Stimulated activated CD8-positive, alpha-beta memory T cell treated with anti-CD3 and anti-CD28 coated beads, Interleukin-12 subunit alpha, Interleukin-12 subunit beta, amount 100 ng/mL, for 24 hours (primary cell): Measurements from ENCODE around the gene TNIP1.

Experiments used
- DNase-seq: peaks from one replicate; pipeline ENCODE4 v3.0.0-alpha.2; 2020; ENCODE audit errors: extremely low read depth

Gene TNIP1

DNA sequence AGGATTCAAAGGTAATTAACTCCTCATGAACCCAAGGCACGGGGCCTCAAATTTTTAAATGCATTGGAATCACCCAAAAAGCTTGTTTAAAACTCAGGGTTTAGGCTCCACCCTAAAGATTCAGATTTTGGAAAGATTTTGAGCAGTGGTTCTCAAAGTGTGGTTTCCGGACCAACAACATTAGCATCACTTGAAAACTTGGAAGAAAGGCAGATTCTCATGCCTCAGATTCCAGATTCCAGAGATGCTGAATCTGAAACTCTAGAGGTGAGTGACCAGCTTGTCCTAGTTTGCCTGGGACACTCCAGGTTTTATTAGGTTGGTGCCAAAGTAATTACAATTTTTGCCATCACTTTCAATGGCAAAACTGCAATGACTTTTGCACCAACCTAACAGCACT, 24.7 kb upstream of the TNIP1 start:
- no peak for DNase-seq

DNA sequence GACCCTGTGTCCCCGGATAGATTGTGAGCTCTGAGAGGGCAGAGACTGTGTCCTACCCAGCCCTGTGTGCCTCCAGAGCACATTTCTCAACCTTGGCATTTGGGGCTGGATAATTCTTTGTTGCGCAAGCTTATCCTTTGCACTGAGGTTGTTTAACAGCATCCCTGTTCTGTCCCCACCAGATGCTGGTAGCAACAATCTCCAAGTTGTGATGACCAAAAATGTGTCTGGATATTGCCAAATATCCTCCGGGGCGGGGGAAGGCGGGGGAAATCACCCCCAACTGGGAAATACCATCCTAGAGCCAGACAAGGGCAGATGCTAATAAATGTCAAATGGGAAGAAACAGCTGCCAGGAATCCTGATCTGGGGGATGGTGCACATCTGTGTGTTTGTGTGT, 24.0 kb upstream of the TNIP1 start:
- DNase-seq = no peak

DNA sequence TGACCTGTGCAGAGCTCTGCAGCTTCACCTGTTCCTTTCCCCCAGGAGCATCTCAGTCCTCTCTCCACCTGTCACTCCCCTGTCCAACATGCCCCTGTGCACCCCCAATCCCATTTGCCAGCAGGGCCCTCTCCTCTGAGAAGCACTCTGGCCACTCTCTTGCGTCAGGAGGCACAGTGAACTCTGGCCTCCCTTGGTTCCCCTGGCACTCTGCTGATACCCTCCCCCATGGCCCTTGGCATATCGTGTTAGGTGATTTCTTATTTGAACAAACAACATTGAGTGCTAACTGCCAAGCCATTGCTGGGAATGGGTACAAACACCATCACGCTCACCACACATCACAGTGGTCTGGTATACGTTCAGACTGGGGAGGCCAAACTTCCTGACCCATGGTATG, 20.9 kb upstream of the TNIP1 start:
- DNase-seq = no peak

DNA sequence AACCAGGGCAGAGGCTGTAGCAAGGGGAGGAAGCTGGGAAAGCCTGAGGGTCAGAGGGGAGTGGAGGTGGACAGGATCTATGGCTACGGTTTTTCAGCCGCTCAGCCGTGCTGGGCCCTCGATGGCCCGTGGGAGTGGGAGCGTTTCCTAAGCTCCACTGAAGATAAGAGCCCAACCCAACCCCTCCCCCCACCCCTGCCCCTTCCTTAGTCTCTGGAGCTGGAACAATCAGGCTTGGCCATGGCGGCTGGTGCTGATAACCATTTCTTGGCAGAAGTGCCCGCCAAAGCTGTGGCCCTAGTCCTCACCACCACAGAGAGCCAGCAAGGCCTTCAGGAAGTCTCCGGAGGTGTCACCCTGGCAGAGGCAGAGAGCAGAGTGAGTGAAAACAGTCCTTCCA, 20.3 kb upstream of the TNIP1 start:
- no peak for DNase-seq

DNA sequence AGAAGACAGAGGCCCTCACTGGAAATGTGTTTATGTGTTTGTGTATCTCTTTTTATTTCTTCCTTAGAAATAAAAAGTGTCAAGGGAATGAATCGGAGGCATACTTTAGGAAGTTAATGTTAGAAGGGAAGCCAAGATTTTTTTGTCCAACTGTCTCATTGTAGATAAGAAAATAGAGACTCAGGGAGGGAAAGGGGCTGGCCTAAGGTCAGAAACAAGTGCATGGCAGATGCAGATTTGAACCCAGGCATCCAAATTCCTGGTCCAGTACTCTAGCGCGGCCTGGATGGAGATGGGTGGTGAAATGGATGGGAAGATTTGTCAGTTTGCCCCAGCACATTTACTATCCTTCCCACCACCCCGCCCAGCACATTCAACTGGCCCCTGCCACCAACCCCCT, 19.8 kb upstream of the TNIP1 start:
- no peak for DNase-seq

DNA sequence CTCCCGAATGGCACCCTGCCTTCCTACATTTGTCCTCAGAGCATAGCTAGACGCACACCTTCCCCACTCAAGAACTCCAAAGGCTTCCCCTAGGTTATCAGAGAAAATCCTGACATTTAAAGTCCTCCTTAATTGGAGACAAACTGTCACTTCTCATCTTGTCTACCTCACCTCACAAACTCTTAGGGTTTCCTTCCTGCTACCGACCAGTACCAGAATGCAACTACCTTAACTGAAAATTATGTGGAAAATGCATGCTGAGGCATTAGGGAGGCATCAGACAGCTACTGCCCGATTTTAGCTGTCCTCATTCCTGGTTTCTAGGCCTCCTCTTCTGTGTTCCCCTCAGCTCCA, 17.9 kb upstream of the TNIP1 start:
- no peak for DNase-seq

DNA sequence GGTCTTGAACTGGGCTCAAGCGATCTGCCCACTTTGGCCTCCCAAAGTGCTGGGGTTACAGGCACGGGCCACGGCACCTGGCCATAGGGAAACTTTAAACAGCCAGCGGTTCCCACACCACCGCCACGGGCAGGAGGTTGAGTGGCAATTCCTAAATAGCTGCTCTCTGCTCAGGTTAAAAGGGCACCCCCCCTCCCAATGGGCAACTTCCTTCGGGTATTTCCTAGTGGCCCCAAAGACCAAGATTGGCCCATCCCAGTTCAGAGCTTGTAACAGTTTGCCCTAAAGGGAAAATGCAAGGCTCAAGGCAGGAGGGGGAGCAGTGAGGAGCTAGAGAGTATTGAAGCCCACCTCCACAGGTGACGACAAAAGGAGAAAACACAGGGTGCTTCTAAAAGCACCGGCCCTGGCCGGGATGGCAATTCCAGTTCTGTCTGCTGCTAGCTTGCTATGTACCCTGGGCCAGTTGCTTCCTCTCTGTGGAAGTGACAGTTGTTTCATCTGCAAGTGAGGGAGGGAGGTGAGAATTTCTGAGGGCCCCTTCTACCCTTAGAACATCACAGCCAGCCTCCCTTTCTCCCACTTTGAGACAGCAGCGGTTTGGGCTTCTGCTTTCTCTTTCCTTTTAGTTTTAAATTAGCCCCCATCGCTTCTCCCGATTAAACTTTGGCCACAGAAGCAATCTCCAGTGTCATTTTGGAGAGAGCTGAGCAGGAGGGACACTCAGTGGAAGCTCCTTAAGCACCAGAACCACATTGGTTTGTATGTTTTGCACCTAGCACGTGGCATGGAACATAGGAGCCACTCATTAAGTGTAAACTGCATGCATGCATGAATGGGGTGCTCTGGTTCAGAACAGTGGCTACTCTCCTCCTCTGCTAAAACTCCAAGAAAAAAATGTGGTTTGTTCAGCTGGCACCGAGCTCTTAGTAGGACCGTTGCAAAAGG, 17.3 kb upstream of the TNIP1 start:
- no peak for DNase-seq

DNA sequence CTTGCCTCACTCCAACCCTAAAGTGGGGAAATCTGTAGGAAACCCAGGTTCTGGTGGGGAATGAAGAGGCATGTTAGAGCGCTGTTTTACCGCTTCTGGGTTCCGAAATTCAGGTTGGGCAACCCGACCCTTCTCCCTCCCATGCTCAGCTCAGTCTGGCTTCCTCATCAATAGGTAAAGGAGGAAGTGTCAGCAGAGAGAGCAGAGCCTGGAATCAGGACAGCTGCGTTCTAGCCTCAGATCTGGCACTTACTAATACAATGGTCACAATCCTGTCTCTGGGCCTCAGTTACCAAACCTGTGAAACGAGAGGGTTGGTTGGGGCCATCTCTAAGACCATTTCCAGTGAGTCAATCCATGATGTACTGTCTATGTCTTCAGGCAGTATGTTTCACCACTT, 16.2 kb upstream of the TNIP1 start:
- DNase-seq = no peak

DNA sequence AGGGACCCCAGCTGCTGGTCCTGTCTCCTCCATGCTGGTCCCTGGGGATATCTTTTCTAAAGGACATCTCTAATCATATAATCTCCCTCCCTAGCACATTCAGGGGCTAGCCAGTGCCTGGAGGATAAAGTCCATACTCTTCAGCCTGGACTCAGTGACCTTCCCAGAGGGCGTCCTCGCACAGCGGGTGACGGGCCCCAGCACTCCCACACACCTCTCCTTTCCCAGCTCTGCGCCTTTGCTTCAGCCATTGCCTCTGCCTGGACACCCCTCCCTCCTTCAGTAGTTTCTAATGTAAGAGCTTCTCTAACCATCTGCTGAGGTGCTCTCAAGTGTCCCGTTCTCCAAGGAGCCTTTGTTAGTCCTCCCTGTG, 15.2 kb upstream of the TNIP1 start:
- no peak for DNase-seq

DNA sequence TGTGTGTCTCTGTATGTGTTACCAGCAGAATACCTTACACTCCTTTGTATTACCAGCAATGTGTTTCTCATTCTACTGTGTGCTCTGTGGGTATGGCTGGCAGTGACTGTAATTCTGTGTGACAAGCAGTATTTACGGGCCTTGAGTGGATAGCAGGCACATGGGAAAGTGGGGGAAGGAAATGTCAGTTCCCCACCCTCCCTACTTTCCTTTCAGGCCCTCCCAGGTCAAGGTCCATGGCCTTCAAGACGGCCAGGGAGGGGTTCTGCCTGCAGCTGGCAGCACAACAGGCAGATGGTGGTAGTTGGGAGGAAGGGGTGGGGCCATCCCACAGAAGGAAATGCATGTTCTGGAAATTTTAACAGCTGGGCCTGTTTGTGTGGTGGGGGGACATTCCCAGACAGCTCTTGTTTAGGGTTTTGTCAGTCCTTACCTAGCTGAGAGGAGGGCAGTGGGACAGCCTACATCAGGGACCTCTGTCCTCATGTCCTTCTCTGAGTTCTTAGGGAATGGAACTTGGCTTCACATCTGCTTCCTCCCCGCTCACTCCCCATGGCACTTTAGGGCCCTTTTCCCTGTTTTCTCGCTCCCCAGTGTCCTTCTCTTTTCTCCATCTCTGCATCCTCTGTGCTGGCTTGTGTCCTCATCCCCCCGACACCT, 14.6 kb upstream of the TNIP1 start:
- DNase-seq = no peak

DNA sequence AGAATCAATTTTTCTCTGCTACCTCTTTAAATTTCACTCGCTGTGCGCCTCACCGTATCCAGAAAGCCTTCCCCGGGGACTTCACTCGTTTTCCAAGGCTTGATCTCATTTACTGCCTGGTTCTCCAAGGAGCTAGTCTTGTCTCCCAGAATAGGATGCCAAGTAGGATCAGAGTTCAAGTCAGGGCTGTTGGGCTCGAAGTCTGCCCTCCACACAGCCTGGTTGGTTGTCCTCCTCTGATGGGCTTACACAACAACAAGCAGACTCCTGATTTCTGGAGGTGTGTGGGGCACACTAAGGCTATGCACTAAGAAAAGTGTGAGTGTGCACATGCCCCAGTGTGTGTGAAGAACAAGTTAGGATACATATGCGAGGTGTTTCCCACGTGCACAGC, 14.0 kb upstream of the TNIP1 start:
- DNase-seq = no peak

DNA sequence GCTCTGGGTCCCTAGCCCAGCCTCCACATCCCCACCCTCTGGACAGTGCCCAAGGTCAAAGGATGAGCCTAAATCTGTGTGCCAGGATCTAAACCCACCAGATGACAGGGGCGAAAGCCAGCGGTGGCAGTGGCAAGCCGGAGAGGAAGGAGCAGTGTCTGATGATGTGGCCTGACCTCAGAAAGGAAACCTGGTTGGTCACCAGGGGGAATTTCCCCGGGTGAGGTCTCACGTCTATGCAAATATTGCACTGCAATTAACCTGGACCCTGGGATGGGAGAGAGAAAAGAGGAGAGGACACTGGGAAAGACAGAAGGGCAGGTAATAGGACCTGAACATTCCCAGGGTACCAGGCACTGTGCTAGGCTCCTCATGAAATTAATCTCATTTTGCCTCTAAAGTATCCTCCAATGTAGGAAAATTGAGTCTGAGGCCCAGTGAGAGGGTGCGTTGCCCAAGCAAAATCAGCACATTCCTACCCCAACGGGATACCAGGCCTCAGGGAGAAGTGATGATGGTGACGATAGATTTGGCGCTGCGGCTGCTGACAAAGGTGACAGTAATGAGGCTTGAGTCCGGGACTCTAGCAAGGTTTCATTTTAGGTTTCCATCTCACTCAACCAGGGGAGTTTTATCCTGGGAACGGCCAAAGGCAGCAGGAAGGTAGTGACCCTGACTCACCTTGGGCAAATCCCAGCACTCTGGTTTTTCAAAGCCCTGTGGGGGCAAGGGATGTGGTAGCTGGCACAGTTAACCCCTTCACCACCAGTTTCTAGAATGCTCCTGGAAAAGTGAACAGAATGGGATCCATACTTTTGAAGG, 13.4 kb upstream of the TNIP1 start:
- no peak for DNase-seq

DNA sequence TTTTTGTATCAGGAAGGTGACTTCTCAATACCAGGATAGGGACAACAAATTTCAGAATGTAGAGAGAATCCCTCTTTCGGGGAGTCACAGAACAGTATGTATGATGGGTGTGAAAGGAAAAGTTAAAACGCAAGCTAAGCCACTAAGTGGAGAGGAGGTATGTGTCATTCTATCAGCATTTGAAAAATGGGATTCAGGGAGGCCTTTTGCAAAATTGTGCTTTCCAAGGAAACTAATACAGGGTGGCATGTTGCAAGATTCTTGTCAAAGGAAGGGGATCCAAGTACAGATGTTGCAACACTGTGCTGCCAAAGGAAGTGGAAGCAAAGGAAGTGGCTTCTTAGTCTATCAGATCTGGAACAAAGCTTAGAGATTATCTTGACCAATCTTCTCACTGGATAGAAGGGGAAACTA, 12.6 kb upstream of the TNIP1 start:
- no peak for DNase-seq

DNA sequence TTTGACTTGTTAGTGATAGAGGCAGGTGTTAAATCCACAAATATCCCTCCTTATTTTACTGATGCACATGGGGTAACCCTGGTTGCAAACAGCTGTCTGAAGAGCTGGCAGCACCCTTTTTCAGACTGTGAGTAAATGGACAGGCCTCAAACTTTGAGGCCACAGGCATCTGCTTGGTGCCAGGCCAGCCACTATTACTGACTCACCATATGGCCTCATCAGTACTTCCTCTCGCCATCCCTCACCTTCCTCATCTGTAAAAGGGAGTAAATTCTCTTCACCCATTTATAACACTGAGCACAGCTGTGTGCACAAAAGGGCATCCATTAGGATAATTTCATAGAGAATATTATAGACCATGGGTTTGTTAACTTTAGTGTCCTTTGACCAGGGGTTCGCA, 11.9 kb upstream of the TNIP1 start:
- DNase-seq = no peak

DNA sequence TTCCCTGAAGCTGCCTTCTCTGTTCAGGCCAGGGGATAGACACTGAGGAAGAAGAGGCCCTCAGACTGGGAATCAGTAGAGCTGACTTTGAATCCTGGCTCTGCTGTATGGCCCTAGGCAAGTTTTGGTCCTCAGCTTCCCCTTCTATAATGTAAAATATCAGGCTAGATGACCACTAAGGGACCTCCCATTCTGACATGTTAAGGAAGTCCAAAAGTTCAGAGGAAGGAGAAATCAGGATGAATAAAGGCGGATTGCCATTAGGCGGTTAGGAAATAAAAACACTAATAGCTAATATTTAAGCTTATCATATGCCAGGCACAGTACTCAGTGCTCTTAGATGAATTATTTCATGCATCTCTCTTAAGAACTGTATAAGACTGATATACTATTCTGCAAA, 8.9 kb upstream of the TNIP1 start:
- DNase-seq = no peak

DNA sequence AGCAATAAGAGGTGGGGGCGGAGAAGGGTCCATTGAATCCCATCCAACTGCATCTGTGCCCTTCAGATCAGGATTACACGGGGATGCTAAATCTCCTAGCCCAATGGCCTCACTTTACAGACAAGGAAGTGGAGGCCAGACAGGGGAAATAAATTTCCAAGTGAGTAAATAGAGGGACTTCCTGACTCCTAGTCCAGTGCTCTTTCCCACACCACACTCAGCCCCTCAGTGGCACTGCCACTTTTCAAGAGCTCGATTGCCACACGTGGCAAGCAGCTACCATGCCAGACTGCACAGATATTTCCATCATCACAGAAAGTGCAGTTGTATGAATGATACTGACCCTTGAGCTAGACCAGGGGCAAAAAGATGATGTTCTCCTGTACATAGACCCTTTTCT, 8.2 kb upstream of the TNIP1 start:
- no peak for DNase-seq

DNA sequence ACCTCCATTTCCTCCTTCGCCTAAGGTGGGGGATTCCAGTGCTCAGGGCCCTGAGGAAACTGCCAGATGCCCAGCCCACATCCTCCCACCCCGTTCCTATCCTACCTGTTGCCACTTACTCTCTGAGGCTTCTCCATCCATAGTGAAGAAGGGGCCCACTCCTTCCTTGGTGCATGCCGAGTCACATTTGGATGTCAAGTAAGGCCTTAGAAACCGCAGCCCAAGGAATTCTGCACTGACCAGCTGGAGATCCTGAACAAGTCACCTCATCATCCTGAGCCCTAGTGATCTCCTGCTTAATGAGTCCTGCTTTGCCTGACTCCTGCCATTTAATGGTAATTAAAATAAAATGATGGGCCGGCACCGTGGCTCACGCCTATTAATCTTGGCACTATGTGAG, 6.7 kb upstream of the TNIP1 start:
- no peak for DNase-seq

DNA sequence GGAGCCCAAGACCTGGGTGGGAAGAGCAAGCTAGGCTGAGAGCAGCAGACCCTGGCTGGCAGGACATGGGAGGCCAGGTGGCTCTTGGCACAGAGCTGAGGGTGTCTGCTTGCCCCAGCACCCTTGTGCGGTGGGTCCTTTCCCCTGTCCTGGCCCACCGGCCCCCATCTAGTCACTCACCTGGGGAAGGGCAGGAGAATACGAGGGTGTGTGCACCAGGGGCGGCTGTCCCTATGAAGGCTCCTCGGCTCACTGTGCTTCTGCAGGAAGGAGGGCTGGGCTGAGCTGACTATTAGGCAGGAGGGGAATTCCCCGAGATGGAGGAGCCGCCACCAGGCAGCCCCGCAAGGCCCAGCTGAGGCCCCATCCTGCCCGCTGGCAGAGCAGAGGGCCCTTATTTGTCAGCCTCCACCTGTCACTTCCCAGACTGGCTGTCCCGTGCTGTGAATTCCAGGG, 6.1 kb upstream of the TNIP1 start:
- DNase-seq = no peak

DNA sequence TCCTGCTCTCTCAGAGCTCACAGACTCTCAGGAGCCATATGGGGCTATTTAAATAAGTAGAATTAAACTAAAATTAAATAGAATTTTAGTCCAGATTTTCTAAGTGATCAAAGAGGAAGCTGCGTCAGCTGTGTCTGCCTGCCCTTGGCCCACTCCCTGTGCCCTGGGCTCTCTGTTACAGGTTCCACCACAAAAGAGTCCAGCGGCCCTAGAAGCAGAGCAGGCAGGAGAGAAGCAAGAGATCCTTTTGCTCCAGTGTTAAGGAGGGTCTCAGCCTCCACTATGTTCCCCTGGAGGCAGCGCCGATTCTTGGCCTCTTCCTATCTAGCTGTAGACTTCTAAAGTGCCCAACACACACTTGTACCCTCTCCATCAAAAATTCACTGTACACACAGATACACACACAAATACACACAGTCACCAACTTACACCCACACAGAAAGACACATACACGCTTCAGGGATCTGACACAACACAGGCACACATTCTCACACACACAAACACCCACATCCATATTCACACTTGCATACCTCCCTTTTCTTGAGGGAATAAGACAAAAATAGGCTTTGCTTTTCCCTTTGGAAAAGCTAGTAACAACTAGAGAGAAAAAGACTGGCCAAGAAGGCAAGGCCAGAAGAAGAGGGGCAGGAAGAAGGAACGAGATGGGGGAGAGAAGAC, 5.5 kb upstream of the TNIP1 start:
- DNase-seq = no peak

DNA sequence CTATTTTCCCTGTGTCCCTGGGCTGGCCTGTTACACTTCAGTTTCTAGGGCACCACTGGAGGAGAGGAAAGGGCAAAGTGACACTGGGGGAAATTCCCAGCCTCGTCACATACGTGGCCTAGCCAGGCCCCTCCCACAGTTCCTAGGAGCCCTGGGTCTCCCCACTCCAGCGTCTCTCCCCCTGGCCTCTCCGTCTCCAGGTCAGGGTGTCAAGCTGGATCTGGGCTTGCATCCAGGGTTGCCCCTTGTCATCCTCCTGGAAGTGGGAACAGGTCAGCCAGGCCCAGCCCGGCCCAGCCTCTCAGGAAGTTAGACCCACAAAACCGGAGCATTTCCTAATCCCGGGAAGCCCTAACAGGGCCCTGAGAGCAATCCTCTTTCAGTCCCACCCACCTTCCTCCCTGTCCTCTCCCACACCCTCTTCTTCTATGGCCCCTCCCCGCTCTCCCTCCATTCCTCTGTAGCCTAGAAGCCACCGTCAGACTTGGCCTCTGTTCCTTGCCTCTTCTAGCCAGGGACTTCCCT, 4.7 kb upstream of the TNIP1 start:
- no peak for DNase-seq

DNA sequence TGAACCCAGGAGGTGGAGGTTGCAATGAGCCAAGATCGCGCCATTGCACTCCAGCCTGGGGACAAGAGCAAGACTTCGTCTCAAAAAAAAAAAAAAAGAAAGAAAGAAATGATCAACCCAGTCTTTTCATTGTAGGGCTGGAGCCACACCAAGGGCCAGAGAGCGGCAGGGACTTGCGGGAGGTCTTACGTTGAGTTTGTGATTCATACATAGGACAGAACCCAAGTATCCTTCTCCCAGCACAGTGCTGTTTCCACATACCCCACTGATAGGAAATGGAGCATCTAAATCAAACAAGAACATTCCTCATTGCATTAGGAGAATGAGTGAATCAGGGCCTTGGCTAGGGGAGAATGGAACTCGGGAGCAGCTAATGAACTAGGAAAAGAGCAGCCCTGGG, 3.5 kb upstream of the TNIP1 start:
- DNase-seq = no peak
